Measurements from ENCODE around the gene PLCL2. TPM values are rescaled to one million over a fixed set of nuclear protein-coding genes. Genes with fewer than 3 reads are reported as not detected.

The PLCL2 gene
- total RNA-seq, 1 experiment from 2014 or later, result 0.51 TPM

GRCh38 chr3:17050506-17050905, 165.8 kb downstream of the PLCL2 start:
- no peaks in the 10 kb centered on the region for H3K9me3 Mint-ChIP-seq (ENCODE audit: unreplicated experiment)
- DNase-seq (ENCODE audit: unreplicated experiment), result no peak
- CTCF ChIA-PET, result no interaction called here
- intact Hi-C loops (cut with micrococcal nuclease), result no loop called here
- no peak for TF ChIP-seq CTCF (IDR thresholded peaks at IDR 0.05; ENCODE audit: unreplicated experiment)
- BruUV-seq (replicated peaks), result no TSS peak
- H3K36me3 Mint-ChIP-seq (ENCODE audit: insufficient read depth, unreplicated experiment), result no peaks in the 10 kb centered on the region
- H3K4me3 Mint-ChIP-seq (ENCODE audit: unreplicated experiment), result no peak overlapping the region
- POLR2A ChIA-PET, result no interaction called here
- H3K4me1 Mint-ChIP-seq (ENCODE audit: insufficient read depth, unreplicated experiment), result peaks cover under 1% of the 10 kb centered on the region
- no peaks in the 10 kb centered on the region for H3K27me3 Mint-ChIP-seq (ENCODE audit: insufficient read depth, unreplicated experiment)
- no peak overlapping the region for H3K27ac Mint-ChIP-seq (ENCODE audit: low read depth, unreplicated experiment)

GRCh38 chr3:17052363-17052762, 167.6 kb downstream of the PLCL2 start:
- H3K27ac Mint-ChIP-seq (ENCODE audit: low read depth, unreplicated experiment), result no peak overlapping the region
- intact Hi-C loops (cut with micrococcal nuclease), result no loop called here
- no peaks in the 10 kb centered on the region for H3K36me3 Mint-ChIP-seq (ENCODE audit: insufficient read depth, unreplicated experiment)
- H3K4me3 Mint-ChIP-seq (ENCODE audit: unreplicated experiment), result no peak overlapping the region
- CTCF ChIA-PET, result no interaction called here
- no peaks in the 10 kb centered on the region for H3K27me3 Mint-ChIP-seq (ENCODE audit: insufficient read depth, unreplicated experiment)
- TF ChIP-seq CTCF (IDR thresholded peaks at IDR 0.05; ENCODE audit: unreplicated experiment), result no peak
- POLR2A ChIA-PET, result no interaction called here
- no peaks in the 10 kb centered on the region for H3K9me3 Mint-ChIP-seq (ENCODE audit: unreplicated experiment)
- no TSS peak for BruUV-seq (replicated peaks)
- H3K4me1 Mint-ChIP-seq (ENCODE audit: insufficient read depth, unreplicated experiment), result no peaks in the 10 kb centered on the region
- DNase-seq (ENCODE audit: unreplicated experiment), result no peak

GRCh38 chr3:17054301-17054981, 169.7 kb downstream of the PLCL2 start:
- Mint-ChIP-seq H3K4me1 (ENCODE audit: insufficient read depth, unreplicated experiment) (no peaks in the 10 kb centered on the region), H3K27ac (ENCODE audit: low read depth, unreplicated experiment) (no peak overlapping the region), H3K9me3 (ENCODE audit: unreplicated experiment) (no peaks in the 10 kb centered on the region), H3K4me3 (ENCODE audit: unreplicated experiment) (no peak overlapping the region), H3K27me3 (ENCODE audit: insufficient read depth, unreplicated experiment) (no peaks in the 10 kb centered on the region), H3K36me3 (ENCODE audit: insufficient read depth, unreplicated experiment) (no peaks in the 10 kb centered on the region)
- POLR2A ChIA-PET, result no interaction called here
- intact Hi-C loops (cut with micrococcal nuclease), result no loop called here
- CTCF ChIA-PET, result no interaction called here
- no peak for DNase-seq (ENCODE audit: unreplicated experiment)
- no TSS peak for BruUV-seq (replicated peaks)
- no peak for TF ChIP-seq CTCF (IDR thresholded peaks at IDR 0.05; ENCODE audit: unreplicated experiment)

- Mint-ChIP-seq H3K27ac (ENCODE audit: low read depth, unreplicated experiment) (no peak overlapping the region), H3K4me1 (ENCODE audit: insufficient read depth, unreplicated experiment) (no peaks in the 10 kb centered on the region), H3K4me3 (ENCODE audit: unreplicated experiment) (no peak overlapping the region), H3K9me3 (ENCODE audit: unreplicated experiment) (no peaks in the 10 kb centered on the region), H3K27me3 (ENCODE audit: insufficient read depth, unreplicated experiment) (no peaks in the 10 kb centered on the region), H3K36me3 (ENCODE audit: insufficient read depth, unreplicated experiment) (no peaks in the 10 kb centered on the region)
- BruUV-seq (replicated peaks), result no TSS peak
- no peak for DNase-seq (ENCODE audit: unreplicated experiment)
- CTCF ChIA-PET, result no interaction called here
- POLR2A ChIA-PET, result no interaction called here
- TF ChIP-seq CTCF (IDR thresholded peaks at IDR 0.05; ENCODE audit: unreplicated experiment), result no peak
- intact Hi-C loops (cut with micrococcal nuclease), result loop anchor here (5.0 kb wide), 1 partner anchor 37 kb away; no protein-coding TSS in a partner anchor
Observed at GRCh38 chr3:17054982-17055343, 170.2 kb downstream of the PLCL2 start.

Measured in MCF 10A (cell line).